ENCODE measurements around the gene CGB1. TPM values are rescaled to one million over a fixed set of nuclear protein-coding genes. Genes with fewer than 3 reads are reported as not detected.
"Not testable (repeated sequence)": the region's sequence is repeated elsewhere in the genome, so short reads cannot be mapped to it uniquely, and the experiment has no call there.

The CGB1 gene
- total RNA-seq: not detected

DNA sequence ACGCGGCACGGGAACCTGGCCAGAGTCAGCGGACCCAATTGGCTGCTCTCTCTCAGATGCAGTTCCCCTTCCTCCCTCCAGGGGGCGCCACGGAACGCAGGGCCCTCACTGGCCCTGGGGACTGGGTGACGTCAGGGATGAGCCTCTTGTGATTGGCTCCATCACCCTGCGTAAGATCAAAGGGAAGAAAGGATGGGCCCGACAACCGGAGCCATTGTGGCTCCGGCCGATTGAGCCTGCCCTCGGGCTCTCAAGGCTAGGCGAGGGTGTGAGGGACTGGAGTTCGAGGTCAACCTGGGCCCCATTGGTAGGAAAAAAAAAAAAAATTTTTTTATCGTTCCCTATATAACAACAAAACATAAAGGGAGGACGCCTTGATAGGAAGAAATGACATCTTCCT lies at the start of gene CGB1:
TSS of gene CGB1 (minus strand) at position 81 of the 400 bp plus-strand sequence. CDS start 184 bp downstream, outside the sequence.
- H3K9me3 Mint-ChIP-seq (ENCODE audit: insufficient read depth); CTCF ChIA-PET; H3K4me1 Mint-ChIP-seq (ENCODE audit: low read depth): not testable (repeated sequence)

DNA sequence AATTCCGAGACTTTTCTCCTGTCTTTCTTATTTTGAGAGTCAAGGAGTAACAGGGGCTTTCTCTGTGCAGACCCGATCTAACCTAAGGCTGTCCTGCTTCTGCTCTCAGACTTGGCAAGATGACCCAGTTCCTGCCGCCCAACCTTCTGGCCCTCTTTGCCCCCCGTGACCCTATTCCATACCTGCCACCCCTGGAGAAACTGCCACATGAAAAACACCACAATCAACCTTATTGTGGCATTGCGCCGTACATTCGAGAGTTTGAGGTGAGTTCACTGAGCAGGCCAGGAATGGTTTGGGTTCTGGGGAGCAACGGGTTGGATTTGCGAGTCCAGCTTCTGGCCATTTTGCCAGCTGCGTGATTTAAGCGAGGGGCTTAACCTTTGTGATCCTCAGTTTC lies 49.6 kb upstream of the CGB1 start:
- ATAC-seq (no peak), DNase-seq (no peak)
- peaks cover 35% of the 10 kb centered on the region for H3K4me1 Mint-ChIP-seq (ENCODE audit: low read depth)
- peaks cover 40% of the 10 kb centered on the region for H3K36me3 Mint-ChIP-seq (ENCODE audit: low read depth)
- ChIA-PET POLR2A (interaction anchor here (1.2 kb wide), 1 partner anchor 9 kb away, joined by 4 read pairs; no protein-coding TSS in a partner anchor), CTCF (interaction anchor here (0.8 to 4.0 kb wide), 4 partner anchors 11 to 89 kb away, joined by 3 to 23 read pairs (median 5); partner anchors contain the start of gene LIN7B)
- no peaks in the 10 kb centered on the region for H3K27me3 Mint-ChIP-seq (ENCODE audit: low read depth)
- H3K9me3 Mint-ChIP-seq (ENCODE audit: insufficient read depth): no peaks in the 10 kb centered on the region
- H3K27ac Mint-ChIP-seq: peak overlapping the region; percentile 93
- H3K4me3 Mint-ChIP-seq: peak overlapping the region; percentile 98

More for the DNA sequence above, at the start of gene CGB1:
- H3K4me3 Mint-ChIP-seq; H3K36me3 Mint-ChIP-seq (ENCODE audit: low read depth); H3K27me3 Mint-ChIP-seq (ENCODE audit: low read depth); POLR2A ChIA-PET; H3K27ac Mint-ChIP-seq: not testable (repeated sequence)
- DNase-seq (peak; percentile 62), ATAC-seq (peak; percentile 64)

DNA sequence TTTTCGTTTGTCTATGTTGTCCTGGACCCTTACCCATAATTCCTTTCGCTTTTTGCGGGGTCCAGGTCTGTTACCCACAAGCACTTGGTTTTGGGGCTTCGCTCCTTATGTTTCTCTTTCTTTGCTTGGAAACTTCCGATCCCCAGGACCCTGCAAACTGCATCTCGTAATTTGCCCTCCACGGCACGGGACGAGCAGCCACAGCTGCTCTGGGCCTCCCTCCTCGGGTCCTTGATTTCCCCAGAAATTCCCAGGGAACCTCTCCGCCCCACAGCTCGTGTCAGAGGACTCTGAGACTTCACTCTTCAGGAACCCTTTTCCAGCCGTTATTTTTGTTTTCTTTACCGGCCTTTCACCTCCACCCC lies 49.2 kb upstream of the CGB1 start:
- H3K4me3 Mint-ChIP-seq: peak overlapping the region; percentile 98
- ChIA-PET CTCF (interaction anchor here (0.8 to 4.0 kb wide), 4 partner anchors 11 to 88 kb away, joined by 3 to 23 read pairs (median 5); partner anchors contain the start of gene LIN7B), POLR2A (interaction anchor here (1.2 kb wide), 1 partner anchor 9 kb away, joined by 4 read pairs; no protein-coding TSS in a partner anchor)
- no peaks in the 10 kb centered on the region for H3K9me3 Mint-ChIP-seq (ENCODE audit: insufficient read depth)
- ATAC-seq: no peak
- peaks cover 38% of the 10 kb centered on the region for H3K36me3 Mint-ChIP-seq (ENCODE audit: low read depth)
- H3K27ac Mint-ChIP-seq: peak overlapping the region; percentile 93
- no peak for DNase-seq
- H3K4me1 Mint-ChIP-seq (ENCODE audit: low read depth): peaks cover 31% of the 10 kb centered on the region
- no peaks in the 10 kb centered on the region for H3K27me3 Mint-ChIP-seq (ENCODE audit: low read depth)

DNA sequence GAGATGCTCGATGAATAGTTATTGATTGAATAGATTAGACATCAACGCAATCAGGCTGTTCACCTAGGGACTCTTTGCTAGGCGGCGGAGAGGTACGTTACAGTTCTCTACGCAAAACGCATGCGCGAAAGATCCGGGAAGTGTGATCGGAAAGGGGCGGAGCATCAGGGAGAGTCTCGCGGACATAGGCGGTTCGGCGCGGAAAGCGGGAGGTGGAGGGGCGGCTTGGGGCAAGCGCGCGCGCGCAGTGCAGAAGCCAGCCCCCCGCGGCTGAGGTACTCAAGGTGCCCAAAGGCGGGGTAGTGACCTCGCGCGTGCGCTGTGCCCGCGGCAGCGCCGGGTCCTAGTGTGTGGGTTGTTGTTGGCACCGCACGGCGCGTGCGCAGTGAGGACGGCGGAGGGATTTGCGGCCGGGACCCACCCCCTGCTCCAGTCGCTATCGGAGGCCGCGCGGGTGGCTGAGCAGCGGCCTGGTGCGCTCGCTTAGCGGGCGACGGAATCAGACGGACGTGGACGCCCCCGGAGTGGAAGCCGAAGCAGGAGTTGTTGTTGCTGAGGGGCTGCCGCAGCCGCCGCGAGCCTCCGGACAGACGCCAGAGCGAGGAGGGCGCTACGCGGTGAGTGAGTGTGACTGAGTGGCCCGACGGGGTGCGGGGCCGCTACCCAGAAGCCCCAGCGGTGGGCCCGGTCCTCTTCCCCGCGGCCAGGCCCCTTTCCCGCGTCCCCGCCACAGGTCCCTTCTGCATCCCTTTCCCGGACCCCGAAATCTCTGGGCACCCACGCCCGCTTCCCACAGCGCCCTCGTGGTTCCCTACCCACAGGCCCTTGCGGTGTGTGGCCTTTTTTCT lies 48.5 kb upstream of the CGB1 start, which contains the start of gene SNRNP70:
TSS of gene SNRNP70 (plus strand) at position 432 of the 848 bp plus-strand sequence. CDS start 964 bp downstream, outside the sequence.
- ChIA-PET CTCF (interaction anchor here (4.0 kb wide), 1 partner anchor 13 kb away, joined by 23 read pairs; no protein-coding TSS in a partner anchor), POLR2A (interaction anchor here (1.2 kb wide), 1 partner anchor 10 kb away, joined by 4 read pairs; no protein-coding TSS in a partner anchor)
- Mint-ChIP-seq H3K4me1 (ENCODE audit: low read depth) (peaks cover 26% of the 10 kb centered on the region), H3K27ac (peak within 1 kb of the TSS; percentile 93), H3K27me3 (ENCODE audit: low read depth) (no peaks in the 10 kb centered on the region), H3K9me3 (ENCODE audit: insufficient read depth) (no peaks in the 10 kb centered on the region), H3K36me3 (ENCODE audit: low read depth) (peaks cover 32% of the 10 kb centered on the region), H3K4me3 (peak within 1 kb of the TSS; percentile 98)
- peak; percentile 94 for ATAC-seq
- peak; percentile 99 for DNase-seq

DNA sequence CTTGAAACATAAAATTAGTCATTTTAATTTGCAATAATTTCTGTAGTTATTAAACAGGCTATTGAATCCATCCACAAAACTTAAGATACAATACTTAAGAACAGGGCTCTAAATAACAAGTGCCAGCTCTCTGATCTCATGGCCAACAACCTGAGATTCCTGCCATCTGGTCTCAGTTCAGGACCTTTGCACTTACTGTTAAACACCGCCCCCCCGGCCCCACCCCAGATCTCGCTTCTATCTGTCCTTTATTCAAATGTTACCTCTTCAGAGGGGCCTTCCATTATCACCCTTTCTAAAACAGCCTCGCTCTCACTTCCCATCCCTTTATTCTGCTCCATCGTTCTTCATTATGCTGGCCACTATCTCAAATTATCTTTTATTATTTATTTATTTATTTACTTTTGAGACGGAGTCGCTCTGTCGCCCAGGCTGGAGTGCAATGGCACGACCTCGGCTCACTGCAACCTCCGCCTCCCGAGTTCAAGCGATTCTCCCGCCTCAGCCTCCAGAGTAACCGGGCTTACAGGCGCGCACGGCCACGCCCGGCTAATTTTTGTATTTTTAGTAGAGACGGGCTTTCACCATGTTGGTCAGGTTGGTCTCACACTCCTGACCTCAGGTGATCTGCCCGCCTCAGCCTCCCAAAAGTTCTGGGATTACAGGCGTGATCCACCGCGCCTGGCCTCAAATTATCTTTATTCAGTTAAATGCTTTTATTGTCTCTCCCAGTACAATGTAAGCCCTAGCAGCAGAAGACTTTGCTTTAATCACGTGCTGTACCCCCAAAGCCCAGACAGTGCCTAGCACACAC lies 47.7 kb upstream of the CGB1 start:
- Mint-ChIP-seq H3K4me1 (ENCODE audit: low read depth) (peaks cover 25% of the 10 kb centered on the region), H3K4me3 (peak overlapping the region; percentile 98), H3K9me3 (ENCODE audit: insufficient read depth) (no peaks in the 10 kb centered on the region), H3K27ac (peak overlapping the region; percentile 93), H3K36me3 (ENCODE audit: low read depth) (peaks cover 27% of the 10 kb centered on the region), H3K27me3 (ENCODE audit: low read depth) (no peaks in the 10 kb centered on the region)
- no peak for DNase-seq
- no peak for ATAC-seq
- ChIA-PET CTCF (interaction anchor here (1.3 to 3.2 kb wide), 3 partner anchors 10 to 85 kb away, joined by 3 to 10 read pairs (median 5); no protein-coding TSS in a partner anchor), POLR2A (no interaction called here)

DNA sequence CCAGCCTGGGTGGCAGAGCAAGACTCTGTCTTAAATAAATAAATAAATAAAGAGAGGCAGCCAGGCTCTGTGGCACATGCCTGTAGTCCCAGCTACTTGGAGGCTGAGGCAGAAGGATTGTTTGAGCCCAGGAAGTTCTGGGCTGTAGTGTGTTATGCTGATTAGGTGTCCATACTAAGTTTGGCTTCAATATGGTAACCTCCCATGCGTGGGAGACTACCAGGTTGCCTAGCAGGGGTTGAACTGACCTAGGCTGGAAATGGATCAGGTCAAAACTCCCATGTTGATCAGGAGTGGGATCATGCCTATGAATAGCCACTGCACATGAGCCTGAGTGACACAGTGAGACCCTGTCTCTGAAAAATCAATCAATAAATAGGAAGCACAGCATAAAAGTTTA lies 44.6 kb upstream of the CGB1 start:
- no peak for ATAC-seq
- Mint-ChIP-seq H3K4me3 (no peak overlapping the region), H3K9me3 (ENCODE audit: insufficient read depth) (no peaks in the 10 kb centered on the region), H3K27ac (no peak overlapping the region), H3K36me3 (ENCODE audit: low read depth) (peaks cover 8% of the 10 kb centered on the region), H3K4me1 (ENCODE audit: low read depth) (peaks cover 9% of the 10 kb centered on the region), H3K27me3 (ENCODE audit: low read depth) (no peaks in the 10 kb centered on the region)
- DNase-seq: no peak
- CTCF ChIA-PET: interaction anchor here (1.8 to 3.2 kb wide), 2 partner anchors 16 to 118 kb away, joined by 4 to 10 read pairs; no protein-coding TSS in a partner anchor
- POLR2A ChIA-PET: no interaction called here

DNA sequence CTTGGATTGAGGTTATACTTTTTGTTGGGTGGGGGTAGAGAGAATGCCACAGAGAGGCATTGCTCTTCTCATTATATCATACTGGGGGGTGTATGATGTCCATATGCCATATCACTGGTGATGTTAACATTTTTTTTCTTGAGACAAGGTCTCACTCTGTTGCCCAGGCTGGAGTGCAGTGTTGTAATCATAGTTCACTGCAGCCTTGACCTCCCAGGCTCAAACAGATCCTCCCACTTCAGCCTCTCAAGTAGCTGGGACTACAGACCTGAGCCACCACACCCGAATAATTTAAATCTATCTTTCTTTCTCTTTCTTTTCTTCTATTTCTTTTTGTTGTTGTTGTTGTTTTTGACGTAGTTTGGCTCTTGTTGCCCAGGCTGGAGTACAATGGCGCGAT lies 43.7 kb upstream of the CGB1 start:
- Mint-ChIP-seq H3K4me1 (ENCODE audit: low read depth) (peaks cover 7% of the 10 kb centered on the region), H3K9me3 (ENCODE audit: insufficient read depth) (no peaks in the 10 kb centered on the region), H3K27ac (no peak overlapping the region), H3K36me3 (ENCODE audit: low read depth) (peaks cover 3% of the 10 kb centered on the region), H3K4me3 (no peak overlapping the region), H3K27me3 (ENCODE audit: low read depth) (no peaks in the 10 kb centered on the region)
- POLR2A ChIA-PET: no interaction called here
- no peak for ATAC-seq
- CTCF ChIA-PET: no interaction called here
- no peak for DNase-seq

DNA sequence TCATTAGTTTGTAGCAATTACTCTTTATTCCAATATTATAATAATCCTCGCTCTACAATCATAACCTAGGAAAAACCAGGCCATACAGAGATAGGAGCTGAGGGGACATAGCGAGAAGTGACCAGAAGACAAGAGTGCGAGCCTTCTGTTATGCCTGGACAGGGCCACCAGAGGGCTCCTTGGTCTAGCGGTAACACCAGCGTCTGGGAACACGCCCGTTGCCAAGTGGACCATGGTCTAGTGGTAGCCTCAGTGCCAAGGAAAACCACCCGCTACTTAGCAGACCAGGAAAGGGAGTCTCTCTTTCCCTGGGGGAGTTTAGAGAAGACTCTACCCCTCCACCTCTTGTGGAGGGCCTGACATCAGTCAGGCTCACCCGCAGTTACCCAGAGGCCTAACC lies 38.2 kb upstream of the CGB1 start:
- peak; percentile 38 for DNase-seq
- H3K4me1 Mint-ChIP-seq (ENCODE audit: low read depth); ATAC-seq; H3K9me3 Mint-ChIP-seq (ENCODE audit: insufficient read depth); H3K36me3 Mint-ChIP-seq (ENCODE audit: low read depth); POLR2A ChIA-PET; H3K27ac Mint-ChIP-seq; H3K4me3 Mint-ChIP-seq: not testable (repeated sequence)
- peaks cover 32% of the 10 kb centered on the region for H3K27me3 Mint-ChIP-seq (ENCODE audit: low read depth)
- CTCF ChIA-PET: interaction anchor here (0.6 to 2.5 kb wide), 9 partner anchors 9 to 142 kb away, joined by 3 to 9 read pairs (median 5); partner anchors contain the start of genes CGB7 and LIN7B

DNA sequence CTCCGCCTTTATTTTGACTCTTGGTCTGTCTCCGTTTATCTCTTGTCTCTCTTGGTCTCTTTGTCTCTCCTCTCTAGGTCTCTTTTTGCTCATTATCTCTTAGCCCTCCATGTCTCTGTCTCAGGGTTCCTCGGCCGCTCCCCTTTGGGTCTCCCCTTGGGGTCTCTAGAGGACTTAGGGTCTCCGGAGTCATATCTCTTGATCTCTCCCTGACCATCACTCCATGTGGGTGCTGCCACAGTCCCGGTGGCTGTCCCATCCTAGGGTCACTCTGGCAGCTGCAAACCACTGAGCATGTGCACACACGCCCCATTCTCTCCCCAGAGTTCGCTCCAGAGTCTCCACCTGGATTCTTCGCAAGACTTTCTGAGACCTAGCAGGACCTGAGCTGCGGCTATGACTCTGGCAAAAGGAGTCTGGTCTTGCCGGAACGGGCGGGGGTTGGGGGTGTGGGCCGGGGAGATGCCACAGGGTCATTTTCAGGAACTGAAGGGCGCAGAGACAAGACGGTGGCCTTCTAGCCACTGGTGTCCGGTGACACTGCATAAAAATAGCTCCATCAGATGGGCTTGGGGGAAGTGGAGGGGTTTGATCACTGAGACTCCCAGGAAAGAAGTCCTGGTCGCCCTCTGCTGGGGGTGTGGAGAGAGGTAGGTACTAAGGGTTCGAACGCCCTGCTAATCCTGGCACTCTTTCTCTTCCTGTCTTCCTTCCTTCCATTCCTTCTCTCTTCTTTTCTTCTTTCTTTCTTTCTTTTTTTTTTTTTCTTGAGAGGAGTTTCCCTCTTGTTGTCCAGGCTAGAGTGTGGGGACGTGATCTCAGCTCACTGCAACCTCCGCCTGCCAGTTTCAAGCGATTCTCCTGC lies 37.1 kb upstream of the CGB1 start:
- ATAC-seq (no peak), DNase-seq (no peak)
- Mint-ChIP-seq H3K27me3 (ENCODE audit: low read depth) (peaks cover 42% of the 10 kb centered on the region), H3K9me3 (ENCODE audit: insufficient read depth) (no peaks in the 10 kb centered on the region), H3K27ac (no peak overlapping the region), H3K4me1 (ENCODE audit: low read depth) (peaks cover 8% of the 10 kb centered on the region), H3K4me3 (no peak overlapping the region), H3K36me3 (ENCODE audit: low read depth) (peaks cover 3% of the 10 kb centered on the region)
- ChIA-PET POLR2A (no interaction called here), CTCF (interaction anchor here (0.6 to 2.5 kb wide), 7 partner anchors 8 to 125 kb away, joined by 3 to 9 read pairs (median 5); partner anchors contain the start of genes CGB7 and LIN7B)

DNA sequence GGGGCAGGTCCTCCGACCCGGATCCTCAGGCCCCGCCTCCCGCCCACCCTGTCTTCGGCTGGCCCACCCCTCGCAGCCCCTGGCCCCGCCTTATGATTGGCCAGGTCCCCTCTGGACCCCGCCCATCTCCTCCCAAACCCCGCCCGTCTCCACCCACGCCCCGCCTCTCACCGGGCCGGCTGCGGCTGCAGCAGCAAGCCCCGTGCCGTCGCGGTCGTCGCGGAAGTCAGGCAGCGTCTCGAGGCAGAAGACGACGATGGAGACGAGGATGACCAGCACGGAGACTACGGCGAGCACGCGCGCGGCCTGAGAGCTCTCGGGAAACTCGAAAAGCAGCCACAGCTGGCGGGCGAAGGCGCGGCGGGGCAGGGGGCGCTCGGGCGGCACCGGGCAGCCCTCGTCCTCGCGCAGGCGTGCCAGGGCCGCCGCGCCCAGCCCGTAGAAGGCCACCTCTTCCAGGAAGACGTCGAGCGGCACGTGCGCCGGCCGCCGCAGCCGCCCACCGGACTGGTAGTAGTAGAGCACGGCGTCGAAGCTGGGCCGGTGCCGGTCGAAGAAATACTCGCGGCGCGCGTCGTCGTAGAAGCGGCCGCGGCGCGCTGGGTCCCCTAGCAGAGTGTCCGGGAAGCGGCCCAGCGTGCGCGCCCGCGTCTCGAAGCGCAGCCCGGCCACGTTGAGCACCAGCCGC lies 35.3 kb upstream of the CGB1 start:
- Mint-ChIP-seq H3K4me3 (no peak overlapping the region), H3K36me3 (ENCODE audit: low read depth) (peaks cover 3% of the 10 kb centered on the region), H3K27ac (no peak overlapping the region), H3K4me1 (ENCODE audit: low read depth) (peaks cover 8% of the 10 kb centered on the region), H3K9me3 (ENCODE audit: insufficient read depth) (no peaks in the 10 kb centered on the region), H3K27me3 (ENCODE audit: low read depth) (peaks cover 50% of the 10 kb centered on the region)
- ChIA-PET POLR2A (no interaction called here), CTCF (interaction anchor here (1.5 kb wide), 1 partner anchor 78 kb away, joined by 3 read pairs; the partner anchor contains the start of gene RUVBL2)
- ATAC-seq (peak; percentile 33), DNase-seq (no peak)
